HG03039 (cell line): ENCODE results near the gene CHM.
"Not testable (repeated sequence)": the region's sequence is repeated elsewhere in the genome, so short reads cannot be mapped to it uniquely, and the experiment has no call there.

Experiments
- ATAC-seq: cut with Tn5 transposase; IDR thresholded peaks from one replicate; pipeline ENCODE4 v1.9.1; 2021; ENCODE audit warnings: mild to moderate bottlenecking, moderate library complexity; ENCODE audit not compliant: unreplicated experiment

Gene CHM

DNA sequence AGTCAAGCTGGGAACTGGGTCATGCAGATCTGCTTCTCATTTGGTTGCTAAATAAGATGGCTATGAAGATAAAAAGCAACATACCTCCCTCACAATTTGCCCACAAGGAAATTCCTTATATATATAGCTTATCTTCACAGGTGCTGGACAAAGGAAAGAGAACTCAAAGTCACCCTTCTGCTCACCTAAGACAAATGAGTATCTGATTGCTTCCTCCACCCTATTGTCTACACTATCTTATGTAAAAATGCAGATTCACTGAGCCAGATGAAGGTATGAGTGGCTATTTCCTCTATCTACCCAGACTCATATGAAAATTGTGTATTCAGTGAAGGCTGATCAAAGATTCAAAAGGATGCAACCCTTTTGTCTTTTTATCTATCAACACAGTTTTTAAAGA lies 50.8 kb downstream of the CHM start:
- ATAC-seq: no peak

DNA sequence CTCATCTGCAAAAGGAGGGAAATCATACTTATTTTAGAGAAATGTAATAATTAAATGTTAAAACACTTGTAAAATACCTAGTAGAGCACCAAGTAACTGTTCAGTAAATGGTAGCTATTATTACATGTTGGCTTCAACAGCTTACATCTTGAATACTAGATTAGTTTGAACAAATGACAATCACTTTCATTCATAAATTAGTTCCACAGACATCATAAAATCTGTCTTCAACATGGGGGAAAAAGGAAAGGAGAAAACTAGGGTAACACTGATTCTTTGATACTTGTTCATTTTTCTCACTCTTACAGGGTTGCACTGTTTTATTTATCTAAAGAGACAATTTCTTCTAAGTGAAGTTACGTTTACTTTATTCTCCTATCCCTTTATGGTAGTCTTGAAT lies 51.7 kb downstream of the CHM start:
- ATAC-seq: no peak

DNA sequence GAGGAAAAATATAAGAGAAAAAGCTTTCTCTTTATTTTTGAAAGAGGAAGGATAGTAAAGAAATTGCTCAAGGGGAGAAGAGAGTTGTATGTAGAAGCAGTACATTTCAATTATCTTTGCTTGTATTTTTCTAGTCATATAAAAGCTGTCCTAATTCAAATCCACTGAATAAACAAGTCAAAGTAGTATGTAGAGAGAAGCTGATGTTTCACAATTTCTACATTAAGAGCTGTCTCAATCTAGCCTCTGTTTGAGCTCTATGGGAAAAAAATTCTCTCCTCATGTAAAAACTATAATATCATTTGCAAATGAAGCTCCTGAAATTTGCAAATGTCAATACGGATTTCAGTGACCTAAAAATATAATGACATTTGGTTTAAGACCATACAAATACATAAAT lies 52.6 kb downstream of the CHM start:
- ATAC-seq: no peak

- ATAC-seq: no peak
Observed at GRCh38 chrX:85994228-85994627, 53.1 kb downstream of the CHM start.

- ATAC-seq: no peak
Observed at GRCh38 chrX:85993539-85994197, 53.7 kb downstream of the CHM start.

- ATAC-seq: no peak
Observed at GRCh38 chrX:85992811-85993229, 54.5 kb downstream of the CHM start.

DNA sequence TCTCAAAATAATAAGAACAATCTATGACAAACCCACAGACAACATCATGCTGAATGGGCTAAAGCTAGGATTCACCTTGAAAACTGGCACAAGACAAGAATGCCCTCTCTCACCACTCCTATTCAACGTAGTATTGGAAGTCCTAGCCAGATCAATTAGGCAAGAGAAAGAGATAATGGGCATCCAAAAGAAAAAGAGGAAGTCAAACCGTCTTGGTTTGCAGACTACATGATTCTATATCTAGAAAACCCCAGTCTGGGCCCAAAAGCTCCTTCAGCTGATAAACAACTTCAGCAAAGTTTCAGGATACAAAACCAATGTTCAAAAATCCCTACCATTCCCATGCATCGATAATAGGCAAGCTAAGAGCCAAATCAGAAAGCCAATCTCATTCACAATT lies 59.0 kb downstream of the CHM start:
- ATAC-seq: no peak

DNA sequence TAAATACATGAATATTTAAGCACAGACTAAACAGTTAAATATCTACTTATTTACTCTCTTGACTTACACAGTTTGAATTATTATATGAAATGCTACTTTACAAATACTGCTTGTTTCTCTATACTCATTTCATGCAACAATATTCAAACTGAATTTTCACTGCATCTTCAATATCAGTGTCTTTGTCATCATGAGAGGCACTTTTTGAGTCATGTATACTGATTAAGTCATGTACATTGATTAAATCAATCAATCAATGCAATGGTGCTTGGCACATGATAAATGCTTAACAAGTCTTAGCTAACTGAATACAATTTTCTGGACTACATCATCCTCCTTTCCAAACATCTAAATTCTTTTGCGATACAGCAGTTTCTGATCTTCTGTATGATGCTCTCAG lies 67.1 kb downstream of the CHM start:
- no peak for ATAC-seq

DNA sequence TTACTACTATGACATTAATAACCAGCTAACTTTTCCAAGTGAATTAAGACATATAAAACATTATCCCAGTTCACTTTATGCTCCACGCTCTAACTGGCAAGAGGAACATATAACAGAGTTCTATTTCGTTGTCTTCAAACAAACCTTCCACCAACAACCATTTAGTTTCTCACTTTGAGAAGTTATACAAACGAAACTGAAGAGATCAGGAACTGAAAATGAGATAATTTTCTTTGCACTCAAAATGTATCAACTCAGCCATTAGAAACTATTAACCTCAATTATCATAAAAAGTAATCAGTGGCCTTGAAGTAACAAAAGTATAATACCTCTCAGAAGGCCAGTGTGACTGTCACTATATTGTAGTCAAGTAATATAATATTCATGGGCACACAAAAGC lies 70.1 kb downstream of the CHM start:
- no peak for ATAC-seq

GRCh38 chrX:85972351-85972750 lies 75.0 kb downstream of the CHM start:
- not testable (repeated sequence) for ATAC-seq

DNA sequence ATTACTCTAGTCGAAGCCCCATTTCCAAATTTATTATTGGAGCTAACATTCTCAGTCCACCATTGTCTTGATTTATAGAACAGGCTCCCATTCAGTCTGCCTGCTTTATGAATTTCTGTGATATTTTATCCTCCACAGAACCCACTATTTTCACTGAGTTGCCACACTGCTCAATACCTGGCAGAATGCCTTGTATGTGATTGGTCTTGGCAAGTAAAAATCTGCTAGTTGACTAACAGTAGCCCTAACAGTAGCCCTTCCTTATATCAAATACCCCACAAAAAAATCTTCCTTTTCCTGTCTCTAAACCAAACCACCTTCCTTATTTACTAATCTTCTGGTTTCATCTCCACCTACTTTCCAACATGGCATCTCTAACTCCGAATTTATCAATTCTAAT lies 82.6 kb downstream of the CHM start:
- ATAC-seq: no peak

GRCh38 chrX:85963736-85964135 lies 83.6 kb downstream of the CHM start:
- no peak for ATAC-seq

- no peak for ATAC-seq
Observed at GRCh38 chrX:85955510-85955909, 91.8 kb downstream of the CHM start.

- ATAC-seq: not testable (repeated sequence)
Observed at GRCh38 chrX:85944751-85945150, 102.6 kb downstream of the CHM start.

- no peak for ATAC-seq
Observed at GRCh38 chrX:85941275-85941674, 106.1 kb downstream of the CHM start.

DNA sequence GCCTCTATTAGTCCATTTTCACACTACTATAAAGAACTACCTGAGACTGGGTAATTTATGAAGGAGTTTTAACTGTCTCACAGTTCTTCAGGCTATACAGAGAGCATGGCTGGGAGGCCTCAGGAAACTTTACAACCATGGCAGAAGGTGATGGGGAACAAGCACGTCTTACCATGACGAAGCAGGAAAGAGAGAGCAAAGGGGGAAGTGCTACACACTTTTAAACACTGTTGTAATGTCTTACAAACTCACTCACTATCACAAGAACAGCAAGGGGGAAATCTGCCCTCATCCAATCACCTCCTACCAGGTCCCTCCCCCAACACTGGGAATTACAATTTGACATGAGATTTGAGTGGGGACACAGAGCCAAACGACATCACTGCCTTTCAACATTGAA lies 107.4 kb downstream of the CHM start:
- ATAC-seq: not testable (repeated sequence)

- ATAC-seq: not testable (repeated sequence)
Observed at GRCh38 chrX:85934399-85934798, 113.0 kb downstream of the CHM start.

DNA sequence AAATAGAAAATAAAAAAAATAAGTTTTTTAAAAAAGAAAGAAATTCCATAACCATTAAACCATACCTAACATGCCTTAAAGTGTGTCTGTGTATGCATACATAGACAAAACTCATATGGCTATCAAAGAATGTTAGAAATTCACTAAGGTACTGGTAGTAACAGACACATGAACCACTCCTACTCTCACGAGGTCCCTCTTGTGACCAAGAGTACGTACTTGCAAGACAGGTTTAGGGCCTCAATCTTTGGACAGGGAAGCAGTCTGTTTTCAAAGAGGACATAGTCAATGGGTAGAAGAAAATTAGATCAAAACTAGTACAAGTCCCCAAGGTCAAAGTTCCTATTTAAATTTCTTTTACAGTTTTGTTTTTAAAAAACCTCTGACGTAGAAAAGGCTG lies 117.3 kb downstream of the CHM start:
- ATAC-seq: no peak

DNA sequence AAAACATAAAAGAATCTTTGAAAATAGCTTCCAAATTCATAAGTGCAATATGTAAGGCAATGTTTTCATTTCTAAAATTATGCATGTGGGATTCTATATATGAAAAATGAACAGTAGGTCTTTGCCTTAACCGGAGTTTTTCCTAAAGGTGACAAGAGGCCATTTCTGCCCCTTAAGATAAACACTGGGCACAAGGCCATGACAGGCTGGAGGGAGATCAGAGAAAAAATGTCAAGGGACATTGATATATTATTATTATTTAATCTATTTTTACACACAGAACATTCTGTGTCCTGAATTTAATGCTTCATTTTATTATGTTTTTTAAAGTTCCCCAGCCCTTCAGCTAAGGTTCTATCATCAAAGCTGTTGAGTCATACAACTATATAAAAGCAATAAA lies 118.8 kb downstream of the CHM start:
- no peak for ATAC-seq

DNA sequence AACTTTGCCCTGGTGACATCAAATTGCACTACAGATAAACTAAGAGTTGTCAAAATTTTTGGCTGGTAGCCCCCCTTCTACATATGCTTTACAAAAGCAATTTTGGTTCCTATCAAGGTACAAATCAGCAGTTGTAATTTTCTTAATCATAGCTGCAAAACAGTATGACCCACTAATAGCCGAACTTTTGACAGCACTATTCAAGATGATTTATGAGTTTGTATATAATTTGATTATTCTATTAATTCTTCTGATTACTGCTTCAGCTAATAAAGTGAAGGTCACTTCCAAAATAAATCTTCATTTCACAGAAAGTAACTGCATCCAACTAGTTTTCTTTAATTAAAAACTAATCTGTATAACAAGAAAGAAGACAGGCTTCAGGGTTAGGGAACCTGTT lies 119.6 kb downstream of the CHM start:
- no peak for ATAC-seq

GRCh38 chrX:85922821-85923220 lies 124.5 kb downstream of the CHM start:
- no peak for ATAC-seq

- not testable (repeated sequence) for ATAC-seq
Observed at GRCh38 chrX:85916656-85917280, 130.6 kb downstream of the CHM start.

- no peak for ATAC-seq
Observed at GRCh38 chrX:85914431-85914830, 132.9 kb downstream of the CHM start.
